H9 (cell line): ENCODE measurements around the gene FANCC. TPM values are rescaled to one million over a fixed set of nuclear protein-coding genes. Genes with fewer than 3 reads are reported as not detected.

Source experiments
- DNase-seq: peaks from one replicate; pipeline ENCODE4 v3.0.0-alpha.2; 2017
- H2AFZ ChIP-seq: one replicate; pipeline ENCODE4 v1.6.1; 2013; ENCODE audit warnings: mild to moderate bottlenecking, low read length, control low read depth, moderate library complexity
- H2AK5ac ChIP-seq: 2 replicates; pipeline ENCODE4 v1.6.1; 2013; ENCODE audit warnings: low read length, control low read depth, mixed read lengths; ENCODE audit not compliant: insufficient read length
- H2BK120ac ChIP-seq: one replicate; pipeline ENCODE4 v1.6.1; 2013; ENCODE audit warnings: low read depth, mild to moderate bottlenecking, low read length, control low read depth, inconsistent platforms; ENCODE audit not compliant: poor library complexity, severe bottlenecking
- H2BK12ac ChIP-seq: 2 replicates; pipeline ENCODE4 v1.6.1; 2013; ENCODE audit warnings: low read length, control low read depth, mixed read lengths, low read depth; ENCODE audit not compliant: insufficient read length
- H2BK15ac ChIP-seq: 2 replicates; pipeline ENCODE4 v1.6.1; 2013; ENCODE audit warnings: low read depth, low read length, control low read depth
- H2BK20ac ChIP-seq: one replicate; pipeline ENCODE4 v1.6.1; 2013; ENCODE audit warnings: low read depth, mild to moderate bottlenecking, low read length, control low read depth, inconsistent platforms; ENCODE audit not compliant: poor library complexity, severe bottlenecking
- H2BK5ac ChIP-seq: 2 replicates; pipeline ENCODE4 v1.6.1; 2013; ENCODE audit warnings: low read length, control low read depth, mixed read lengths; ENCODE audit not compliant: insufficient read length
- H3K14ac ChIP-seq: 2 replicates; pipeline ENCODE4 v1.6.1; 2013; ENCODE audit warnings: low read length, control low read depth; ENCODE audit not compliant: insufficient read depth
- H3K18ac ChIP-seq: 2 replicates; pipeline ENCODE4 v1.6.1; 2013; ENCODE audit warnings: low read depth, mild to moderate bottlenecking, mixed read lengths, low read length, control low read depth; ENCODE audit not compliant: insufficient read length
- H3K23ac ChIP-seq: 2 replicates; pipeline ENCODE4 v1.6.1; 2013; ENCODE audit warnings: low read length, control low read depth, mixed read lengths, low read depth; ENCODE audit not compliant: insufficient read length
- H3K23me2 ChIP-seq: 2 replicates; pipeline ENCODE4 v1.6.1; 2013; ENCODE audit warnings: low read depth, mild to moderate bottlenecking, mixed read lengths, low read length, control low read depth; ENCODE audit not compliant: insufficient read length, poor library complexity, severe bottlenecking
- H3K27ac ChIP-seq: 2 replicates; pipeline ENCODE4 v1.5.1; 2013; ENCODE audit warnings: low read length, control low read depth, mixed read lengths, low read depth; ENCODE audit not compliant: insufficient read length
- H3K27me3 ChIP-seq: 2 replicates; pipeline ENCODE4 v1.6.1; 2013; ENCODE audit warnings: low read length, control low read depth, inconsistent platforms; ENCODE audit not compliant: insufficient read depth
- H3K4ac ChIP-seq: 2 replicates; pipeline ENCODE4 v1.6.1; 2013; ENCODE audit warnings: low read depth, mild to moderate bottlenecking, control low read depth, inconsistent platforms, low read length, moderate library complexity
- H3K4me1 ChIP-seq: 2 replicates; pipeline ENCODE4 v1.6.1; 2013; ENCODE audit warnings: low read length, control low read depth, inconsistent platforms; ENCODE audit not compliant: insufficient read depth
- H3K4me2 ChIP-seq: 2 replicates; pipeline ENCODE4 v1.6.1; 2013; ENCODE audit warnings: low read length, control low read depth, mixed read lengths; ENCODE audit not compliant: insufficient read length, insufficient read depth
- H3K56ac ChIP-seq: 2 replicates; pipeline ENCODE4 v1.6.1; 2013; ENCODE audit warnings: low read depth, mild to moderate bottlenecking, mixed read lengths, low read length, control low read depth; ENCODE audit not compliant: insufficient read length
- H3K79me1 ChIP-seq: 2 replicates; pipeline ENCODE4 v1.6.1; 2013; ENCODE audit warnings: low read depth, mild to moderate bottlenecking, moderate library complexity, low read length, control low read depth, inconsistent platforms; ENCODE audit not compliant: insufficient read depth, poor library complexity, severe bottlenecking
- H3K79me2 ChIP-seq: 2 replicates; pipeline ENCODE4 v1.6.1; 2013; ENCODE audit warnings: low read length, control low read depth, inconsistent platforms; ENCODE audit not compliant: insufficient read depth
- H3K9ac ChIP-seq: 2 replicates; pipeline ENCODE4 v1.6.1; 2013; ENCODE audit warnings: low read length, control low read depth, mixed read lengths; ENCODE audit not compliant: insufficient read length; ENCODE audit errors: extremely low read depth
- H3K9me3 ChIP-seq: one replicate; pipeline ENCODE4 v1.6.1; 2013; ENCODE audit warnings: low read depth, low read length, inconsistent platforms; ENCODE audit not compliant: control insufficient read depth
- H3T11ph ChIP-seq: one replicate; pipeline ENCODE4 v1.6.1; 2013; ENCODE audit warnings: mild to moderate bottlenecking, low read length, control low read depth, inconsistent platforms
- H4K20me1 ChIP-seq: one replicate; pipeline ENCODE4 v1.6.1; 2013; ENCODE audit not compliant: control insufficient read depth, insufficient read length, insufficient read depth
- H4K5ac ChIP-seq: 2 replicates; pipeline ENCODE4 v1.6.1; 2013; ENCODE audit warnings: low read depth, mild to moderate bottlenecking, mixed read lengths, low read length, control low read depth; ENCODE audit not compliant: insufficient read length
- H4K8ac ChIP-seq: replicated peaks from 2 replicates; pipeline ENCODE4 v1.6.1; 2013; ENCODE audit warnings: low read length, control low read depth, mixed read lengths, low read depth; ENCODE audit not compliant: insufficient read length
- H4K91ac ChIP-seq: 2 replicates; pipeline ENCODE4 v1.6.1; 2013; ENCODE audit warnings: low read depth, mild to moderate bottlenecking, moderate library complexity, mixed read lengths, low read length, control low read depth; ENCODE audit not compliant: insufficient read length
- H3K27ac Mint-ChIP-seq, 3 experiments: 2 replicates in 2 of 3; 3 replicates in 1 of 3; pipeline ENCODE4 v1.8.0; 2020 to 2021; ENCODE audit warnings: mixed read lengths in 3 of 3, mild to moderate bottlenecking in 1 of 3, moderate library complexity in 1 of 3
- H3K27me3 Mint-ChIP-seq: 2 replicates; pipeline ENCODE4 v1.8.0; 2021; ENCODE audit warnings: low read depth, mild to moderate bottlenecking, moderate library complexity, mixed read lengths
- H3K36me3 Mint-ChIP-seq, 3 experiments: 2 replicates in 2 of 3; 3 replicates in 1 of 3; pipeline ENCODE4 v1.8.0; 2020 to 2021; ENCODE audit warnings: low read depth in 3 of 3, mixed read lengths in 3 of 3; ENCODE audit not compliant: insufficient read depth in 1 of 3
- H3K4me1 Mint-ChIP-seq, 2 experiments: 2 replicates each; pipeline ENCODE4 v1.8.0; 2020; ENCODE audit warnings: mixed read lengths in 2 of 2
- H3K4me3 Mint-ChIP-seq, 2 experiments: 2 replicates in 1 of 2; 3 replicates in 1 of 2; pipeline ENCODE4 v1.8.0; 2020 to 2021; ENCODE audit warnings: mild to moderate bottlenecking in 2 of 2, mixed read lengths in 2 of 2, moderate library complexity in 1 of 2
- H3K9me3 Mint-ChIP-seq, 2 experiments: 2 replicates in 1 of 2; 3 replicates in 1 of 2; pipeline ENCODE4 v1.8.0; 2020; ENCODE audit warnings: mild to moderate bottlenecking in 2 of 2, mixed read lengths in 2 of 2, moderate library complexity in 1 of 2
- CTCF ChIP-seq: fragments of 200-600 bp; sonication (generic); conservative IDR thresholded peaks from 3 replicates; pipeline ENCODE4 v1.8.0; 2021; ENCODE audit warnings: antibody characterized with exemption, mild to moderate bottlenecking
- WGBS: extraction: QIAGEN DNeasy Blood & Tissue Kit; methylation state at CpG from one replicate; pipeline ENCODE4 v1.1.7; 2013; ENCODE audit warnings: missing lambda C conversion rate, low lambda C conversion rate, mixed read lengths; ENCODE audit not compliant: insufficient read length; ENCODE audit errors: extremely low coverage; 5-methylcytosine and 5-hydroxymethylcytosine counted together
- total RNA-seq: library from RNA; stranded (reverse); gene quantifications from 2 replicates; pipeline ENCODE4 v1.2.1, GENCODE V29; 2021

Gene FANCC
- total RNA-seq, 1 experiment from 2014 or later, result 14.6 TPM

- no peak for TF ChIP-seq CTCF
Measured at GRCh38 chr9:95192631-95193030, 124.9 kb downstream of the FANCC start.

More at GRCh38 chr9:95192631-95193030, 124.9 kb downstream of the FANCC start:
- Histone ChIP-seq H3K18ac (no peak overlapping the region), H2BK15ac (no peak overlapping the region), H4K20me1 (no peaks in the 10 kb centered on the region), H2AFZ (no peak overlapping the region), H3K27ac (no peak overlapping the region), H3K9me3 (no peaks in the 10 kb centered on the region), H2BK12ac (no peak overlapping the region), H3K27me3 (no peaks in the 10 kb centered on the region), H4K5ac (no peak overlapping the region), H3K4me2 (no peak overlapping the region), H2AK5ac (no peak overlapping the region), H3K56ac (no peak overlapping the region), H3K4ac (no peak overlapping the region), H2BK5ac (no peak overlapping the region), H4K8ac (no peak overlapping the region), H2BK20ac (no peak overlapping the region), H3K14ac (no peak overlapping the region), H3T11ph (no peak overlapping the region), H3K23me2 (no peaks in the 10 kb centered on the region), H3K79me1 (no peaks in the 10 kb centered on the region), H3K4me1 (no peaks in the 10 kb centered on the region; the same call in 1 of the 2 replicates), H2BK120ac (no peak overlapping the region), H3K23ac (no peak overlapping the region), H3K79me2 (no peaks in the 10 kb centered on the region; the same call in 1 of the 2 replicates), H3K9ac (no peak overlapping the region), H4K91ac (no peak overlapping the region)
- Mint-ChIP-seq H3K36me3 (0 out of 7 replicates have a peak, but pooled peaks cover 0 to 2% (median 0%) of the 10 kb centered on the region in 3 experiments), H3K9me3 (no peaks in the 10 kb centered on the region), H3K4me3 (no peak overlapping the region; a peak in 1 of 5 replicates), H3K27me3 (no peaks in the 10 kb centered on the region), H3K27ac (no peak overlapping the region; a peak in 1 of 7 replicates), H3K4me1 (peaks cover 9 to 11% of the 10 kb centered on the region in 2 experiments)
- DNase-seq, result no peak
- no CpG with 5 or more reads among the region's 1 CpG for WGBS
